ENCODE results near the gene SH3PXD2A. TPM values are rescaled to one million over a fixed set of nuclear protein-coding genes. Genes with fewer than 3 reads are reported as not detected.
"Not testable (repeated sequence)": the region's sequence is repeated elsewhere in the genome, so short reads cannot be mapped to it uniquely, and the experiment has no call there.

Gene SH3PXD2A
- total and polyA plus RNA-seq, 8 donors: 3.9 to 16.4 (median 8.0) TPM

DNA sequence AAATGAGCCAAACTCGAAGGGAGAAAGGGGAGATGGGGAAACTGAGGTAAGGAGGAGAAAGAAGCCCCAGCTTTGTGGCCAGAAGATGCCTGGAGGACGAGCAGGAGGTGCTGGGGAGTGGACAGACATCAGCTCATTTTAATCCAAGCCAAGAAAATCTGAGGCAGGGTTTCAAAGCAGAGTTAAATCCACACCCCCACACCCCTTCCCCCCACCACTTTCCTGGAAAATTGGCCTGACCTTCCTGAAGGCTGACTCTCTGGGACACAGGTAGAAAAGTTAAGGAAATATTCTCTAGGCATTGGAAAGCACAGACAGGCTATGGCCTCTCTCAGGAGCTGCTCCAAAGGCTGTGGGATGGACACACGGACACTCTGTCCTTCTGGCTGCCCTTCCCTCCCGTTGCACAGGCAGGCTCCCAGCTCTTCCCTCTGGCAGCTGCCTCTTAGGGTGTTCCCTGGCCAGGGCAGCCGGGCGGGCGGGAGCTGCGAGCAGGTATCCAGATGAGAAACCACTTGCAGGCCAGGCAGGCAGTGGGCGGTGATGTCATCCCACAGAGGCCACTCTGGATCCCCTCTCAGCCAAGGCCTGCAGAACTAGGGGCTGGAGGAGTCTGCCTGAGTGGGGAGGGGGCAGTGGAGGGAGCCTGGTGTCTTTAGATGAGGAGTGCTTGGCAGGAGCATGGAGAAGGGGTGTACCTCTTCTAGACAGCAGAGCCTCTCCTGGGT lies 190.1 kb downstream of the SH3PXD2A start:
- WGBS, 2 donors: 73 to 83% methylated on average over 9 of the region's 9 CpGs
- no peaks in the 10 kb centered on the region for H3K4me1 ChIP-seq
- no peak for DNase-seq
- FAIRE-seq: no peak
- no peak overlapping the region for H3K4me3 ChIP-seq
- no peak for TF ChIP-seq CTCF (IDR thresholded peaks at IDR 0.05)
- no peaks in the 10 kb centered on the region for H3K36me3 ChIP-seq
- H3K9me3 ChIP-seq: no peaks in the 10 kb centered on the region
- ATAC-seq: no peak
- H3K27ac ChIP-seq: no peak overlapping the region
- intact Hi-C loops (cut with DNase I): no loop called here
- H3K27me3 ChIP-seq: no peaks in the 10 kb centered on the region

GRCh38 chr10:103663802-103664201 lies 191.6 kb downstream of the SH3PXD2A start:
- no peaks in the 10 kb centered on the region for H3K36me3 ChIP-seq
- no peak overlapping the region for H3K4me3 ChIP-seq
- H3K27ac ChIP-seq: peak overlapping the region in 3 of 4 donors; percentile 15 to 35 (median 22)
- intact Hi-C loops (cut with DNase I): no loop called here
- H3K27me3 ChIP-seq: no peaks in the 10 kb centered on the region
- FAIRE-seq (no peak), DNase-seq (peak in 3 of 6 donors; percentile 50 to 79 (median 56)), ATAC-seq (peak; percentile 11 to 60 (median 33))
- no peaks in the 10 kb centered on the region for H3K9me3 ChIP-seq
- no peaks in the 10 kb centered on the region for H3K4me1 ChIP-seq
- no peak for TF ChIP-seq CTCF (IDR thresholded peaks at IDR 0.05)
- 53 to 70% methylated on average over 13 of the region's 13 CpGs for WGBS, 2 donors

DNA sequence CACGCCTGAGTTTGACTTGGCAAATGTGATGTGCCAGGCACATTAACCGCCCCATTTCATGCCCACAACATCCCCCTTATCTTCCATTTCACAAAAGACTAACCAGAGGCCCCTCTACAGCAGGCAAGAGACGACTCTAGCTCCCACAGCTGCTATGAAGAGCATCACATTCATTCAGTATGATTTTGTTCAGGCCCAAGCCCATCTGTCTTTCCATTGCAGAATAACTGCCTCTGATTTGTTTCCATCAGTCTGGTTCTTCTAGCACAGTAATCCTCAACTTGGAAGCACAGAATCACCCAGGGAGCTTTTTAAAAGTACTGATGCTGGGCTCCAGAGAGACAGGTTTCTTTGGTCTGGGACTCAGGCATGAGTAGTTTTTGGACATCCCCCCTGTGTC lies 192.1 kb downstream of the SH3PXD2A start:
- Histone ChIP-seq H3K4me1 (no peaks in the 10 kb centered on the region), H3K4me3 (no peak overlapping the region), H3K27ac (no peak overlapping the region), H3K9me3 (no peaks in the 10 kb centered on the region), H3K36me3 (no peaks in the 10 kb centered on the region), H3K27me3 (no peaks in the 10 kb centered on the region)
- 79 to 84% methylated on average over 3 of the region's 3 CpGs for WGBS, 2 donors
- no peak for ATAC-seq
- no peak for FAIRE-seq
- intact Hi-C loops (cut with DNase I): no loop called here
- no peak for TF ChIP-seq CTCF (IDR thresholded peaks at IDR 0.05)
- no peak for DNase-seq

DNA sequence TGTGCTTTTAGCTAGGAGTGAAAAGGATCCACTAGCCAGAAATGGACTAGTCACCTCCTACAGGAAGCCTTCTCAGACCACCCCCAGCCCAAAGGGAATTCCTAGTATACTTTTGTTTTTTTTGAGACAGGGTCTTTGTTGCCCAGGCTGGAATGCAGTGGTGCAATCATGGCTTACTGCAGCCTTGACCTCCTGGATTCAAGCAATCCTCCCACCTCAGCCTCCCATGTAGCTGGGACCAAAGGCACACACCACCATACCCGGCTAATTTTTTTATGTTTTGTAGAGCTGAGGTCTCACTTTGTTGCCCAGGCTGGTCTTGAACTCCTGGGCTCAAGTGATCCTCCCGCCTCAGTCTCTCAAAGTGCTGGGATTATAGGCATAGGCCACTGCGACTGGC lies 192.7 kb downstream of the SH3PXD2A start:
- H3K4me1 ChIP-seq; H3K9me3 ChIP-seq; H3K4me3 ChIP-seq; FAIRE-seq; H3K27me3 ChIP-seq; H3K27ac ChIP-seq; H3K36me3 ChIP-seq; intact Hi-C loops (cut with DNase I); ATAC-seq: not testable (repeated sequence)
- DNase-seq: peak in 1 of 6 donors; percentile 13
- 92 to 98% methylated on average over 3 of the region's 3 CpGs for WGBS, 2 donors

- Histone ChIP-seq H3K27me3 (no peaks in the 10 kb centered on the region), H3K4me1 (no peaks in the 10 kb centered on the region), H3K36me3 (no peaks in the 10 kb centered on the region), H3K9me3 (no peaks in the 10 kb centered on the region), H3K27ac (peak overlapping the region; percentile 57 to 85 (median 78)), H3K4me3 (peak overlapping the region; percentile 14 to 59 (median 39))
- no peak for TF ChIP-seq CTCF (IDR thresholded peaks at IDR 0.05)
- intact Hi-C loops (cut with DNase I): no loop called here
- FAIRE-seq (no peak), DNase-seq (peak in 3 of 6 donors; percentile 38 to 74 (median 61)), ATAC-seq (peak in 3 of 4 donors; percentile 25 to 40 (median 34))
- WGBS, 2 donors: 72 to 81% methylated on average over 43 to 48 of the region's 48 CpGs
These were observed 194.0 kb downstream of the SH3PXD2A start for GRCh38 chr10:103661198-103661950.

Measured in pancreas (tissue), 10 donors.